ENCODE results near the gene PDPN.

Gene PDPN

GRCh38 chr1:13622446-13622845 is 38.8 kb downstream of the PDPN start:
- H3K4me3 Mint-ChIP-seq, result no peak overlapping the region
- H3K27me3 Mint-ChIP-seq, result peaks cover 2% of the 10 kb centered on the region
- no peaks in the 10 kb centered on the region for H3K36me3 Mint-ChIP-seq
- H3K27ac Mint-ChIP-seq, result no peak overlapping the region
- H3K4me1 Mint-ChIP-seq, result no peaks in the 10 kb centered on the region
- H3K9me3 Mint-ChIP-seq, result no peaks in the 10 kb centered on the region

- no peaks in the 10 kb centered on the region for H3K9me3 Mint-ChIP-seq
- H3K36me3 Mint-ChIP-seq, result no peaks in the 10 kb centered on the region
- no peak overlapping the region for H3K4me3 Mint-ChIP-seq
- no peaks in the 10 kb centered on the region for H3K4me1 Mint-ChIP-seq
- H3K27ac Mint-ChIP-seq, result no peak overlapping the region
- peaks cover 4% of the 10 kb centered on the region for H3K27me3 Mint-ChIP-seq
These were observed 39.5 kb downstream of the PDPN start for GRCh38 chr1:13623021-13623637.

GRCh38 chr1:13624526-13624925 is 40.9 kb downstream of the PDPN start:
- no peak overlapping the region for H3K27ac Mint-ChIP-seq
- peaks cover 6% of the 10 kb centered on the region for H3K27me3 Mint-ChIP-seq
- no peaks in the 10 kb centered on the region for H3K9me3 Mint-ChIP-seq
- H3K4me1 Mint-ChIP-seq, result no peaks in the 10 kb centered on the region
- H3K36me3 Mint-ChIP-seq, result no peaks in the 10 kb centered on the region
- no peak overlapping the region for H3K4me3 Mint-ChIP-seq

GRCh38 chr1:13627127-13627526 is 43.5 kb downstream of the PDPN start:
- H3K4me1 Mint-ChIP-seq, result no peaks in the 10 kb centered on the region
- H3K9me3 Mint-ChIP-seq, result peaks cover 4% of the 10 kb centered on the region
- H3K27ac Mint-ChIP-seq, result no peak overlapping the region
- no peaks in the 10 kb centered on the region for H3K36me3 Mint-ChIP-seq
- peaks cover 7% of the 10 kb centered on the region for H3K27me3 Mint-ChIP-seq
- no peak overlapping the region for H3K4me3 Mint-ChIP-seq

GRCh38 chr1:13628218-13628617 is 44.6 kb downstream of the PDPN start:
- Mint-ChIP-seq H3K9me3 (peaks cover 6% of the 10 kb centered on the region), H3K4me1 (no peaks in the 10 kb centered on the region), H3K27ac (no peak overlapping the region), H3K27me3 (peaks cover 7% of the 10 kb centered on the region), H3K36me3 (no peaks in the 10 kb centered on the region), H3K4me3 (no peak overlapping the region)

GRCh38 chr1:13628711-13629110 is 45.1 kb downstream of the PDPN start:
- Mint-ChIP-seq H3K36me3 (no peaks in the 10 kb centered on the region), H3K27ac (no peak overlapping the region), H3K9me3 (peaks cover 6% of the 10 kb centered on the region), H3K27me3 (peaks cover 7% of the 10 kb centered on the region), H3K4me3 (no peak overlapping the region), H3K4me1 (no peaks in the 10 kb centered on the region)

- Mint-ChIP-seq H3K27ac (no peak overlapping the region), H3K4me3 (no peak overlapping the region), H3K9me3 (peaks cover 8% of the 10 kb centered on the region), H3K36me3 (peaks cover 2% of the 10 kb centered on the region), H3K27me3 (peaks cover 4% of the 10 kb centered on the region), H3K4me1 (no peaks in the 10 kb centered on the region)
These were observed 58.8 kb downstream of the PDPN start for GRCh38 chr1:13642306-13643004.

GRCh38 chr1:13643017-13643416 is 59.4 kb downstream of the PDPN start:
- no peak overlapping the region for H3K4me3 Mint-ChIP-seq
- H3K27me3 Mint-ChIP-seq, result peaks cover 4% of the 10 kb centered on the region
- no peak overlapping the region for H3K27ac Mint-ChIP-seq
- peaks cover 2% of the 10 kb centered on the region for H3K36me3 Mint-ChIP-seq
- H3K9me3 Mint-ChIP-seq, result peaks cover 10% of the 10 kb centered on the region
- no peaks in the 10 kb centered on the region for H3K4me1 Mint-ChIP-seq

- Mint-ChIP-seq H3K4me3 (no peak overlapping the region), H3K36me3 (peaks cover 6% of the 10 kb centered on the region), H3K27ac (no peak overlapping the region), H3K27me3 (peaks cover 5% of the 10 kb centered on the region), H3K9me3 (peaks cover 10% of the 10 kb centered on the region), H3K4me1 (no peaks in the 10 kb centered on the region)
These were observed 62.9 kb downstream of the PDPN start for GRCh38 chr1:13646521-13646920.

- H3K27ac Mint-ChIP-seq, result no peak overlapping the region
- no peaks in the 10 kb centered on the region for H3K4me1 Mint-ChIP-seq
- H3K36me3 Mint-ChIP-seq, result peaks cover 4% of the 10 kb centered on the region
- H3K4me3 Mint-ChIP-seq, result no peak overlapping the region
- H3K27me3 Mint-ChIP-seq, result peaks cover 19% of the 10 kb centered on the region
- H3K9me3 Mint-ChIP-seq, result peaks cover 10% of the 10 kb centered on the region
These were observed 67.6 kb downstream of the PDPN start for GRCh38 chr1:13651279-13651678.

- H3K9me3 Mint-ChIP-seq, result peaks cover 10% of the 10 kb centered on the region
- peaks cover 4% of the 10 kb centered on the region for H3K36me3 Mint-ChIP-seq
- H3K4me3 Mint-ChIP-seq, result no peak overlapping the region
- no peaks in the 10 kb centered on the region for H3K4me1 Mint-ChIP-seq
- no peak overlapping the region for H3K27ac Mint-ChIP-seq
- H3K27me3 Mint-ChIP-seq, result peaks cover 19% of the 10 kb centered on the region
These were observed 68.6 kb downstream of the PDPN start for GRCh38 chr1:13652238-13652637.

GRCh38 chr1:13661539-13661938 is 77.9 kb downstream of the PDPN start:
- H3K27me3 Mint-ChIP-seq, result peaks cover 4% of the 10 kb centered on the region
- H3K4me3 Mint-ChIP-seq, result no peak overlapping the region
- H3K27ac Mint-ChIP-seq, result no peak overlapping the region
- peaks cover 3% of the 10 kb centered on the region for H3K36me3 Mint-ChIP-seq
- H3K4me1 Mint-ChIP-seq, result peaks cover 6% of the 10 kb centered on the region
- H3K9me3 Mint-ChIP-seq, result no peaks in the 10 kb centered on the region

- no peak overlapping the region for H3K27ac Mint-ChIP-seq
- H3K4me1 Mint-ChIP-seq, result peaks cover 6% of the 10 kb centered on the region
- peaks cover 3% of the 10 kb centered on the region for H3K36me3 Mint-ChIP-seq
- H3K4me3 Mint-ChIP-seq, result no peak overlapping the region
- no peaks in the 10 kb centered on the region for H3K9me3 Mint-ChIP-seq
- peaks cover 4% of the 10 kb centered on the region for H3K27me3 Mint-ChIP-seq
These were observed 78.9 kb downstream of the PDPN start for GRCh38 chr1:13662493-13662892.

- no peak overlapping the region for H3K4me3 Mint-ChIP-seq
- no peak overlapping the region for H3K27ac Mint-ChIP-seq
- peaks cover 3% of the 10 kb centered on the region for H3K36me3 Mint-ChIP-seq
- H3K9me3 Mint-ChIP-seq, result no peaks in the 10 kb centered on the region
- peaks cover 6% of the 10 kb centered on the region for H3K4me1 Mint-ChIP-seq
- peaks cover 4% of the 10 kb centered on the region for H3K27me3 Mint-ChIP-seq
These were observed 80.3 kb downstream of the PDPN start for GRCh38 chr1:13663969-13664368.

GRCh38 chr1:13664451-13664850 is 80.8 kb downstream of the PDPN start:
- Mint-ChIP-seq H3K4me1 (peaks cover 6% of the 10 kb centered on the region), H3K9me3 (no peaks in the 10 kb centered on the region), H3K27me3 (peaks cover 2% of the 10 kb centered on the region), H3K4me3 (no peak overlapping the region), H3K27ac (no peak overlapping the region), H3K36me3 (no peaks in the 10 kb centered on the region)

GRCh38 chr1:13666317-13666716 is 82.7 kb downstream of the PDPN start:
- peaks cover 2% of the 10 kb centered on the region for H3K27me3 Mint-ChIP-seq
- H3K4me1 Mint-ChIP-seq, result peaks cover 6% of the 10 kb centered on the region
- no peak overlapping the region for H3K4me3 Mint-ChIP-seq
- H3K27ac Mint-ChIP-seq, result no peak overlapping the region
- H3K36me3 Mint-ChIP-seq, result no peaks in the 10 kb centered on the region
- H3K9me3 Mint-ChIP-seq, result no peaks in the 10 kb centered on the region
